HEK293T (cell line): ENCODE results near the gene OR52E6.

Experiments
- CTCF ChIA-PET: fragments of 350-600 bp; formaldehyde crosslinking; extraction: SDS; loops from one replicate; lab custom pipeline; 2021; ENCODE audit warnings: antibody characterized with exemption, inconsistent platforms; lab: Yijun Ruan, JAX
- POLR2A ChIA-PET: fragments of 350-600 bp; formaldehyde crosslinking; extraction: SDS; loops from one replicate; lab custom pipeline; 2020; ENCODE audit warnings: antibody characterized with exemption, inconsistent platforms; lab: Yijun Ruan, JAX
- DNase-seq: peaks from one replicate; pipeline ENCODE4 v3.0.0; 2012; ENCODE audit warnings: mixed read lengths; ENCODE audit errors: extremely low spot score
- ARNT ChIP-seq: fragments of 450-650 bp; IDR thresholded peaks from 2 replicates; pipeline ENCODE4 v1.6.1; 2017; ENCODE audit warnings: mild to moderate bottlenecking
- BHLHE40 ChIP-seq: fragments of 450-650 bp; IDR thresholded peaks from 2 replicates; pipeline ENCODE4 v1.6.1; 2016; ENCODE audit warnings: mild to moderate bottlenecking, moderate library complexity, borderline replicate concordance
- CTBP1 ChIP-seq: fragments of 450-650 bp; IDR thresholded peaks from 2 replicates; pipeline ENCODE4 v1.6.1; 2016; ENCODE audit warnings: borderline replicate concordance
- ELF4 ChIP-seq: fragments of 450-650 bp; IDR thresholded peaks from 2 replicates; pipeline ENCODE4 v1.6.1; 2017; ENCODE audit warnings: antibody characterized with exemption
- FOXA1 ChIP-seq: fragments of 450-650 bp; IDR thresholded peaks from 2 replicates; pipeline ENCODE4 v1.6.1; 2016; ENCODE audit warnings: mild to moderate bottlenecking
- FOXK2 ChIP-seq: fragments of 450-650 bp; IDR thresholded peaks from 2 replicates; pipeline ENCODE4 v1.6.1; 2016; ENCODE audit warnings: mild to moderate bottlenecking
- FOXM1 ChIP-seq: fragments of 450-650 bp; IDR thresholded peaks from 2 replicates; pipeline ENCODE4 v1.6.1; 2017; ENCODE audit warnings: mild to moderate bottlenecking, borderline replicate concordance
- HDGF ChIP-seq: fragments of 450-650 bp; IDR thresholded peaks from 2 replicates; pipeline ENCODE4 v1.6.1; 2017; ENCODE audit warnings: antibody characterized with exemption, borderline replicate concordance
- L3MBTL2 ChIP-seq: fragments of 450-650 bp; conservative IDR thresholded peaks from 2 replicates; pipeline ENCODE4 v1.6.1; 2016; ENCODE audit warnings: mild to moderate bottlenecking
- LEF1 ChIP-seq: fragments of 450-650 bp; IDR thresholded peaks from 2 replicates; pipeline ENCODE4 v1.6.1; 2017; ENCODE audit warnings: mild to moderate bottlenecking, borderline replicate concordance
- NFRKB ChIP-seq: fragments of 450-650 bp; IDR thresholded peaks from 2 replicates; pipeline ENCODE4 v1.6.1; 2016; ENCODE audit warnings: mild to moderate bottlenecking, moderate library complexity
- SP1 ChIP-seq: fragments of 450-650 bp; IDR thresholded peaks from 2 replicates; pipeline ENCODE4 v1.6.1; 2017
- SUZ12 ChIP-seq: fragments of 450-650 bp; IDR thresholded peaks from 2 replicates; pipeline ENCODE4 v1.6.1; 2016; ENCODE audit warnings: mild to moderate bottlenecking
- TARDBP ChIP-seq: fragments of 450-650 bp; IDR thresholded peaks from 2 replicates; pipeline ENCODE4 v1.6.1; 2016
- ZNF384 ChIP-seq: fragments of 450-650 bp; IDR thresholded peaks from 2 replicates; pipeline ENCODE4 v1.6.1; 2016
- TF ChIP-seq, protein P1 (sequence below): fragments of 450-650 bp; IDR thresholded peaks from 2 replicates; pipeline ENCODE4 v1.6.1; 2016

Gene OR52E6

DNA sequence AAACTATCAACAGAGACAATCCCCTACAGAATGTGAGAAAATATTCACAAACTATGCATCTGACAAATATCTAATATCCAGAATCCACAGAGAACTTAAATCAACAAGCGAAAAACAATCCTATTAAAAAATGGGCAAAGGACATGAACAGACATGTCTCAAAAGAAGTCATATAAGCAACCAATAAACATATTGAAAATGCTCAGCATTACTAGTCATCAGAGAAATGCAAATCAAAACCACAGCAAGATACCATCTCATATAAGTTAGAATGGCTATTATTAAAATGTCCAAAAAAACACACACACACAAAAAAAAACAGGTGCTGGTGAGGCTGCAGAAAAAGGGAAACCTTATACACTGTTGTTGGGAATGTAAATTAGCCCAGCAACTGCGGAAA, 24.1 kb upstream of the OR52E6 start:
- ChIA-PET CTCF (no interaction called here), POLR2A (no interaction called here)
- no peak for DNase-seq
- TF ChIP-seq HDGF (no peak), ELF4 (no peak), SP1 (no peak), FOXA1 (no peak), FOXM1 (no peak), LEF1 (no peak), SUZ12 (no peak), BHLHE40 (no peak), TARDBP (no peak), CTBP1 (no peak), NFRKB (no peak), ARNT (no peak), ZNF384 (no peak), L3MBTL2 (no peak), FOXK2 (no peak)
- TF ChIP-seq, protein P1, sequence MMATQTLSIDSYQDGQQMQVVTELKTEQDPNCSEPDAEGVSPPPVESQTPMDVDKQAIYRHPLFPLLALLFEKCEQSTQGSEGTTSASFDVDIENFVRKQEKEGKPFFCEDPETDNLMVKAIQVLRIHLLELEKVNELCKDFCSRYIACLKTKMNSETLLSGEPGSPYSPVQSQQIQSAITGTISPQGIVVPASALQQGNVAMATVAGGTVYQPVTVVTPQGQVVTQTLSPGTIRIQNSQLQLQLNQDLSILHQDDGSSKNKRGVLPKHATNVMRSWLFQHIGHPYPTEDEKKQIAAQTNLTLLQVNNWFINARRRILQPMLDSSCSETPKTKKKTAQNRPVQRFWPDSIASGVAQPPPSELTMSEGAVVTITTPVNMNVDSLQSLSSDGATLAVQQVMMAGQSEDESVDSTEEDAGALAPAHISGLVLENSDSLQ = no peak

DNA sequence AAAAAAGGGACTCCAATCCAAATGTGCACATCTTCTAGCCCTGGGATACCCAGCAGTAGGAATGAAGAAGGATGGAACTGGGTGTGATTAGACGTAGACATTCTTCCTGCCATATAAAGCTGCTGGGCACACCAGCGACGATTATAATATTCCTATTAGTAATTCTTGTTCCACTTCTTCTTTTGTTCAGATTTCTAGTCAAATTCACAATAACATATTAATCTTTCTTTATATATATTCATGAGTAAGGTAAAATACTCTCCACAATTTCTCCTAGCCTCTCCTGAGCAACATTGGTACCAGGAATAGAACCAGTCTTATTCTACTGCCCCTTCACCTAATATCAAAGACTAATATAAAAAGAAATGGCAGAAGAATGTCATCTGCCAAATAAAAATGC, 15.9 kb upstream of the OR52E6 start, which contains the start of gene OR52E8:
Gene OR52E8, minus strand, starts transcription at position 101 of the 400 bp plus-strand sequence. Its CDS starts 0 bp downstream, at position 101.
- POLR2A ChIA-PET = no interaction called here

GRCh38 chr11:5851002-5851401, 9.3 kb upstream of the OR52E6 start:
- TF ChIP-seq ARNT = no peak
- TF ChIP-seq BHLHE40 = no peak
- no peak for TF ChIP-seq LEF1
- TF ChIP-seq FOXK2 = no peak
- no peak for TF ChIP-seq ZNF384
- no peak for TF ChIP-seq CTBP1
- no peak for TF ChIP-seq TARDBP
- no peak for TF ChIP-seq HDGF
- TF ChIP-seq SUZ12 = no peak
- TF ChIP-seq FOXM1 = no peak
- TF ChIP-seq NFRKB = no peak
- TF ChIP-seq, protein P1 = no peak
- TF ChIP-seq L3MBTL2 = no peak
- no peak for TF ChIP-seq ELF4
- no peak for TF ChIP-seq SP1
- no peak for TF ChIP-seq FOXA1
- CTCF ChIA-PET = no interaction called here
- no peak for DNase-seq
- POLR2A ChIA-PET = no interaction called here

More for the DNA sequence above, 15.9 kb upstream of the OR52E6 start, which contains the start of gene OR52E8:
- CTCF ChIA-PET = no interaction called here
- no peak for TF ChIP-seq ARNT
- TF ChIP-seq HDGF = no peak
- no peak for TF ChIP-seq FOXK2
- TF ChIP-seq ELF4 = no peak
- TF ChIP-seq FOXA1 = no peak
- TF ChIP-seq LEF1 = no peak
- TF ChIP-seq SP1 = no peak
- no peak for TF ChIP-seq CTBP1
- no peak for TF ChIP-seq FOXM1
- TF ChIP-seq NFRKB = no peak
- no peak for TF ChIP-seq L3MBTL2
- TF ChIP-seq, protein P1 = no peak
- no peak for TF ChIP-seq SUZ12
- TF ChIP-seq BHLHE40 = no peak
- TF ChIP-seq ZNF384 = no peak
- DNase-seq = no peak

- no peak for DNase-seq
Observed at GRCh38 chr11:5847711-5848110, 6.0 kb upstream of the OR52E6 start.

DNA sequence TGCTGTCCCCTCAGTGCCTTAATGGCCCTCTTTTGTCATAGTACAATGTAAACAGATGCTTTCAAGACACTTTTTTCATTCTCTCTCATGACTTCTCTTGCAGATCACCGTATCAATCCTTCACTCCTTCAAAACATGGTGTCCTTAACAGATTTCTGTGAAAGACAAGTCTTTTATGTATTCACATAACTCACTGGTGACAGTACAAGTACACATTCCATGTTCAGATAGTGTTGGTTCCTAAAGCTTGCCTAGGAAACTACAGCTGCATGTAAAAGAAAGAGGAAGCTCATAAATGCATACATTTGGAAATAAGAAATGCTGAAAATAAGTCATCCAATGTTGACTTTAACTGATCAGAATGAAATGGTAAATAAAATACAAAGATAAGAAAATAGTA, 5.0 kb upstream of the OR52E6 start:
- DNase-seq = no peak
- no peak for TF ChIP-seq ZNF384
- TF ChIP-seq SP1 = no peak
- TF ChIP-seq FOXM1 = no peak
- ChIA-PET POLR2A (no interaction called here), CTCF (no interaction called here)

More at GRCh38 chr11:5847711-5848110, 6.0 kb upstream of the OR52E6 start:
- POLR2A ChIA-PET = no interaction called here
- CTCF ChIA-PET = no interaction called here
- TF ChIP-seq CTBP1 (no peak), LEF1 (no peak), FOXA1 (no peak), ZNF384 (no peak), SP1 (no peak), FOXM1 (no peak), ELF4 (no peak), SUZ12 (no peak), NFRKB (no peak), TARDBP (no peak), FOXK2 (no peak)
- TF ChIP-seq, protein P1 = no peak

DNA sequence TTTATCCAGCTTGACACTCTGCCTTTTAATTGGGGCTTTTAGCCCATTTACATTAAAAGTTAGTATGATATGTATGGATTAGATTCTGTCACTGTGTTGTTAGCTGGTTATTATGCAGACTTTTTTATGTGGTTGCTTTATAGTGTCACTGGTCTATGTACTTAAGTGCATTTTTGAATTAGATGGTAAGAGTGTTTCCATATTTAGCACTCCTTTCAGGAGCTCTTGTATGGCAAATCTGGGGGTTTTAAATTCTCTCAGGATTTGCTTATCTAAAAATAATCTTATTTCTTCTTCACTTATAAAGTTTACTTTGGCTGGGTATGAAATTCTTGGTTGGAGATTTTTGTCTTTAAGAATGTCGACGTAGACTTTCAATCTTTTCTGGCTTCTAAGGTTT, 4.0 kb downstream of the OR52E6 start:
- DNase-seq = no peak
- CTCF ChIA-PET = no interaction called here
- POLR2A ChIA-PET = no interaction called here
- TF ChIP-seq FOXM1 (no peak), TARDBP (no peak), SP1 (no peak), CTBP1 (no peak), NFRKB (no peak), BHLHE40 (no peak), FOXK2 (no peak), SUZ12 (no peak)
- TF ChIP-seq, protein P1 = no peak
